K562 (cell line): Measurements from ENCODE around the gene JPH3. TPM values are rescaled to one million over a fixed set of nuclear protein-coding genes. Genes with fewer than 3 reads are reported as not detected.

Source experiments
- ATAC-seq: fragments of 200-7000 bp; cut with Tn5 transposase; 3 replicates; pipeline ENCODE4 v1.9.1; 2020; ENCODE audit warnings: moderate library complexity
- BruUV-seq: library from RNA; stranded (reverse); fragments of 400-500 nt; replicated peaks from 2 replicates; lab custom pipeline; 2021; lab: Mats Ljungman, UMichigan
- CTCF ChIA-PET: fragments of 300-600 bp; formaldehyde crosslinking; extraction: SDS; loops from one replicate; lab custom pipeline; 2021; ENCODE audit warnings: low intra/inter-chr PET ratio; lab: Yijun Ruan, JAX
- POLR2A ChIA-PET: fragments of 300-600, 350-650 bp; sonication (Branson Sonifier 250); formaldehyde crosslinking; extraction: SDS; loops from one replicate; lab custom pipeline; 2021; ENCODE audit warnings: antibody characterized with exemption, inconsistent platforms; lab: Yijun Ruan, JAX
- DNase-seq, 4 experiments: peaks; one replicate each; pipeline versions ENCODE4 v3.0.0 to v3.0.0-alpha.2; 2011 to 2018; ENCODE audit warnings: low spot score in 3 of 4, mixed read lengths in 3 of 4; ENCODE audit errors: extremely low read depth in 1 of 4
- FAIRE-seq: peaks from 2 replicates; lab custom pipeline; 2011; peaks lifted over from hg19 to GRCh38; lab: Jason Lieb, UNC
- H2AFZ ChIP-seq: 2 replicates; pipeline ENCODE4 v1.6.0; 2011; ENCODE audit warnings: low read depth, low read length, control low read depth, inconsistent platforms
- H3K27ac ChIP-seq: fragments of 200-600 bp; 3 replicates; pipeline ENCODE4 v1.8.0; 2011; ENCODE audit warnings: low read depth, mild to moderate bottlenecking, control low read depth, inconsistent platforms, low read length, moderate library complexity, mixed read lengths; ENCODE audit errors: extremely low read depth
- H3K27me3 ChIP-seq, 2 experiments: fragments of 300-600 bp in 1 of 2; 2 replicates in 1 of 2; 3 replicates in 1 of 2; pipeline versions ENCODE4 v1.6.0 to v1.8.0; 2011; ENCODE audit warnings: inconsistent platforms in 2 of 2, low read length in 2 of 2, mild to moderate bottlenecking in 1 of 2, mixed read lengths in 1 of 2, moderate library complexity in 1 of 2; ENCODE audit not compliant: control insufficient read depth in 2 of 2, insufficient read depth in 2 of 2
- H3K36me3 ChIP-seq: fragments of 300-600 bp; 3 replicates; pipeline ENCODE4 v1.8.0; 2011; ENCODE audit warnings: mild to moderate bottlenecking, low read length, inconsistent platforms; ENCODE audit not compliant: control insufficient read depth, insufficient read depth
- H3K4me1 ChIP-seq, 2 experiments: fragments of 200-600 bp in 1 of 2; replicated peaks in 1 of 2; 2 replicates in 1 of 2; 3 replicates in 1 of 2; pipeline versions ENCODE4 v1.5.1 to v1.8.0; 2011; ENCODE audit warnings: inconsistent platforms in 2 of 2, low read length in 2 of 2, mild to moderate bottlenecking in 1 of 2, mixed read lengths in 1 of 2, moderate library complexity in 1 of 2; ENCODE audit not compliant: control insufficient read depth in 2 of 2, insufficient read depth in 2 of 2
- H3K4me2 ChIP-seq: 2 replicates; pipeline ENCODE4 v1.6.1; 2011; ENCODE audit warnings: low read length, control low read depth, inconsistent platforms, mixed read lengths; ENCODE audit not compliant: insufficient read depth
- H3K4me3 ChIP-seq: fragments of 200-600 bp; sonication (generic), shearing (Covaris generic); 2 replicates; pipeline ENCODE4 v1.5.1; 2016; ENCODE audit warnings: control low read depth, inconsistent platforms
- H3K79me2 ChIP-seq: fragments of 200-600 bp; 3 replicates; pipeline ENCODE4 v1.8.0; 2011; ENCODE audit warnings: low read length, inconsistent platforms; ENCODE audit not compliant: control insufficient read depth, insufficient read depth
- H3K9ac ChIP-seq, 2 experiments: 2 replicates each; pipeline versions ENCODE4 v1.6.0 to v1.6.1; 2011; ENCODE audit warnings: low read depth in 2 of 2, low read length in 2 of 2, control low read depth in 1 of 2, inconsistent platforms in 1 of 2, mild to moderate bottlenecking in 1 of 2, mixed read lengths in 1 of 2; ENCODE audit not compliant: insufficient read depth in 1 of 2
- H3K9me1 ChIP-seq: one replicate; pipeline ENCODE4 v1.6.0; 2011; ENCODE audit warnings: inconsistent platforms, mild to moderate bottlenecking, low read length, moderate library complexity; ENCODE audit not compliant: control insufficient read depth, insufficient read depth
- H3K9me3 ChIP-seq: replicated peaks from 2 replicates; pipeline ENCODE4 v1.5.1; 2011; ENCODE audit warnings: low read depth, low read length, inconsistent platforms; ENCODE audit not compliant: control insufficient read depth, insufficient read depth
- H4K20me1 ChIP-seq: replicated peaks from 2 replicates; pipeline ENCODE4 v1.6.1; 2011; ENCODE audit warnings: low read length, inconsistent platforms, mixed read lengths; ENCODE audit not compliant: control insufficient read depth, insufficient read depth
- ATF2 ChIP-seq: sonication (generic); formaldehyde crosslinking; IDR thresholded peaks from 2 replicates; pipeline ENCODE4 v1.8.1; 2022; ENCODE audit warnings: missing genetic modification reagents
- DPF2 ChIP-seq: fragments of 450-650 bp; IDR thresholded peaks from 2 replicates; pipeline ENCODE4 v1.6.1; 2016
- ELK1 ChIP-seq: sonication (generic); formaldehyde crosslinking; IDR thresholded peaks from 2 replicates; pipeline ENCODE4 v1.8.1; 2022; ENCODE audit warnings: missing genetic modification reagents
- GATAD2A ChIP-seq: fragments of 450-650 bp; IDR thresholded peaks from 2 replicates; pipeline ENCODE4 v1.6.1; 2017
- HNRNPL ChIP-seq: fragments of 200-400 bp; formaldehyde crosslinking; IDR thresholded peaks from 2 replicates; pipeline ENCODE4 v1.6.1; 2017; ENCODE audit warnings: low read depth, mild to moderate bottlenecking, low read length
- ILF3 ChIP-seq: fragments of 450-650 bp; IDR thresholded peaks from 2 replicates; pipeline ENCODE4 v1.6.1; 2018; ENCODE audit warnings: antibody characterized with exemption, mild to moderate bottlenecking, moderate library complexity, borderline replicate concordance
- L3MBTL2 ChIP-seq: fragments of 450-650 bp; IDR thresholded peaks from 2 replicates; pipeline ENCODE4 v1.6.1; 2016; ENCODE audit warnings: mild to moderate bottlenecking, moderate library complexity
- MAFF ChIP-seq: IDR thresholded peaks from 2 replicates; pipeline ENCODE4 v1.6.1; 2012; ENCODE audit warnings: low read length, improper control_type of control experiment
- NR3C1 ChIP-seq: sonication (generic); formaldehyde crosslinking; IDR thresholded peaks from 2 replicates; pipeline ENCODE4 v1.8.1; 2022; ENCODE audit warnings: missing genetic modification reagents
- STAG1 ChIP-seq: sonication (generic); formaldehyde crosslinking; IDR thresholded peaks from 2 replicates; pipeline ENCODE4 v1.5.0; 2020; ENCODE audit warnings: missing genetic modification reagents, borderline replicate concordance
- SUPT5H ChIP-seq: fragments of 450-650 bp; IDR thresholded peaks from 2 replicates; pipeline ENCODE4 v1.6.1; 2016
- ZFX ChIP-seq: sonication (generic); formaldehyde crosslinking; IDR thresholded peaks from 2 replicates; pipeline ENCODE4 v1.8.0; 2022; ENCODE audit warnings: mild to moderate bottlenecking, missing genetic modification reagents, moderate library complexity
- ZNF121 ChIP-seq: sonication (generic); formaldehyde crosslinking; conservative IDR thresholded peaks from 2 replicates; pipeline ENCODE4 v1.8.0; 2022; ENCODE audit warnings: missing genetic modification reagents
- ZNF124 ChIP-seq: sonication (generic); formaldehyde crosslinking; IDR thresholded peaks from 2 replicates; pipeline ENCODE4 v1.8.1; 2022; ENCODE audit warnings: missing genetic modification reagents
- ZNF24 ChIP-seq: fragments of 450-650 bp; IDR thresholded peaks from 2 replicates; pipeline ENCODE4 v1.6.1; 2016
- WGBS: fragments of 100-300 bp; shearing (Covaris generic); methylation state at CpG from one replicate; pipeline ENCODE4 v1.1.6; 2016; ENCODE audit warnings: low coverage, mixed read lengths; ENCODE audit not compliant: insufficient coverage; ENCODE audit errors: missing lambda C conversion rate; 5-methylcytosine and 5-hydroxymethylcytosine counted together
- in situ Hi-C: fragments of 300-500 bp; cut with MboI; formaldehyde crosslinking; loops from 4 replicates; pipeline ENCODE4 v1.15.0; 2018; ENCODE audit warnings: inconsistent platforms, mixed read lengths
- intact Hi-C: fragments of 100-400 bp; cut with micrococcal nuclease; formaldehyde crosslinking; loops from 2 replicates; pipeline ENCODE4 v1.14.2; 2022
- polyA plus RNA-seq, 8 experiments: library from polyadenylated mRNA; depleted of rRNA in 4 of 8; stranded (reverse) in 5 of 8; unstranded in 3 of 8; fragments of >200 nt; fragmentation: Nextera tagmentation in 2 of 8; fragmentation: Illumina TruSeq in 1 of 8; extraction: Ambion mirVana in 2 of 8; extraction: Trizol in 1 of 8; gene quantifications; 2 replicates each; pipeline versions ENCODE4 v1.2.1 to v1.2.3, GENCODE V29; 2011 to 2014; ENCODE audit warnings: inconsistent platforms in 1 of 8, missing spikeins in 1 of 8
- total RNA-seq, 7 experiments: library from RNA; depleted of rRNA in 6 of 7; stranded (reverse); fragments of >200 nt in 6 of 7; fragmentation: Illumina TruSeq in 2 of 7; extraction: Trizol in 2 of 7; gene quantifications; 2 replicates each; pipeline versions ENCODE4 v1.2.1 to v1.2.3, GENCODE V29; 2011 to 2021; ENCODE audit warnings: low replicate concordance in 1 of 7
- TF ChIP-seq, protein P1 (sequence below): sonication (generic); formaldehyde crosslinking; IDR thresholded peaks from 2 replicates; pipeline ENCODE4 v1.8.0; 2023; ENCODE audit warnings: mild to moderate bottlenecking, missing genetic modification reagents
- TF ChIP-seq, protein P2 (sequence below): fragments of 250-450 bp; sonication (Bioruptor Pico); IDR thresholded peaks from 2 replicates; pipeline ENCODE4 v1.8.0; 2022; ENCODE audit warnings: moderate library complexity, mild to moderate bottlenecking, inconsistent platforms
- TF ChIP-seq, protein P3 (sequence below): fragments of 450-650 bp; IDR thresholded peaks from 2 replicates; pipeline ENCODE4 v1.6.1; 2016

Gene JPH3
- total and polyA plus RNA-seq, 9 of the 15 experiments (the other 6 are each of a cell fraction or from before 2014, with no cell fraction given), result 0.01 TPM; not detected in 8

- no peak for TF ChIP-seq ZNF121
- TF ChIP-seq, protein P1, sequence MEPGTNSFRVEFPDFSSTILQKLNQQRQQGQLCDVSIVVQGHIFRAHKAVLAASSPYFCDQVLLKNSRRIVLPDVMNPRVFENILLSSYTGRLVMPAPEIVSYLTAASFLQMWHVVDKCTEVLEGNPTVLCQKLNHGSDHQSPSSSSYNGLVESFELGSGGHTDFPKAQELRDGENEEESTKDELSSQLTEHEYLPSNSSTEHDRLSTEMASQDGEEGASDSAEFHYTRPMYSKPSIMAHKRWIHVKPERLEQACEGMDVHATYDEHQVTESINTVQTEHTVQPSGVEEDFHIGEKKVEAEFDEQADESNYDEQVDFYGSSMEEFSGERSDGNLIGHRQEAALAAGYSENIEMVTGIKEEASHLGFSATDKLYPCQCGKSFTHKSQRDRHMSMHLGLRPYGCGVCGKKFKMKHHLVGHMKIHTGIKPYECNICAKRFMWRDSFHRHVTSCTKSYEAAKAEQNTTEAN, result no peak
- TF ChIP-seq NR3C1 (CRISPR knock-in tag), result no peak
- TF ChIP-seq HNRNPL, result no peak
- no peak for TF ChIP-seq DPF2
- TF ChIP-seq STAG1, result no peak
These were observed 138.1 kb downstream of the JPH3 start (continued) for GRCh38 chr16:87740441-87740840.

GRCh38 chr16:87740909-87741424 lies 138.7 kb downstream of the JPH3 start:
- Histone ChIP-seq H3K27me3 (no peaks in the 10 kb centered on the region), H3K36me3 (peaks cover 74% of the 10 kb centered on the region), H3K4me1 (peaks cover 0 to 7% of the 10 kb centered on the region in 2 experiments; a peak in 3 of 5 replicates), H3K4me2 (no peak overlapping the region), H3K9me1 (no peaks in the 10 kb centered on the region), H3K27ac (no peak overlapping the region), H3K4me3 (no peak overlapping the region), H3K9ac (peak overlapping the region in 1 of 2 experiments; percentile 14; a peak in 1 of 4 replicates), H4K20me1 (peaks cover 8% of the 10 kb centered on the region), H2AFZ (no peak overlapping the region), H3K9me3 (no peaks in the 10 kb centered on the region), H3K79me2 (peaks cover 20% of the 10 kb centered on the region; the same call in 2 of the 3 replicates)
- DNase-seq, result no peak
- intact Hi-C loops (no loop called here), in situ Hi-C loops (no loop called here)
- ATAC-seq, result no peak
- WGBS, result 90% methylated on average over 11 of the region's 11 CpGs
- ChIA-PET POLR2A (no interaction called here), CTCF (no interaction called here)
- FAIRE-seq, result no peak
- TF ChIP-seq ZNF24, result no peak
- TF ChIP-seq ELK1 (CRISPR knock-in tag), result no peak
- TF ChIP-seq ZFX (CRISPR knock-in tag), result no peak
- TF ChIP-seq ATF2 (CRISPR knock-in tag), result no peak
- TF ChIP-seq GATAD2A, result no peak
- TF ChIP-seq MAFF, result no peak
- TF ChIP-seq ZNF124 (CRISPR knock-in tag), result no peak
- TF ChIP-seq, protein P2, sequence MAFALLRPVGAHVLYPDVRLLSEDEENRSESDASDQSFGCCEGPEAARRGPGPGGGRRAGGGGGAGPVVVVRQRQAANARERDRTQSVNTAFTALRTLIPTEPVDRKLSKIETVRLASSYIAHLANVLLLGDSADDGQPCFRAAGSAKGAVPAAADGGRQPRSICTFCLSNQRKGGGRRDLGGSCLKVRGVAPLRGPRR (CRISPR knock-in tag), result no peak
- no peak for TF ChIP-seq L3MBTL2
- TF ChIP-seq, protein P3, sequence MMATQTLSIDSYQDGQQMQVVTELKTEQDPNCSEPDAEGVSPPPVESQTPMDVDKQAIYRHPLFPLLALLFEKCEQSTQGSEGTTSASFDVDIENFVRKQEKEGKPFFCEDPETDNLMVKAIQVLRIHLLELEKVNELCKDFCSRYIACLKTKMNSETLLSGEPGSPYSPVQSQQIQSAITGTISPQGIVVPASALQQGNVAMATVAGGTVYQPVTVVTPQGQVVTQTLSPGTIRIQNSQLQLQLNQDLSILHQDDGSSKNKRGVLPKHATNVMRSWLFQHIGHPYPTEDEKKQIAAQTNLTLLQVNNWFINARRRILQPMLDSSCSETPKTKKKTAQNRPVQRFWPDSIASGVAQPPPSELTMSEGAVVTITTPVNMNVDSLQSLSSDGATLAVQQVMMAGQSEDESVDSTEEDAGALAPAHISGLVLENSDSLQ, result no peak
- TF ChIP-seq SUPT5H, result no peak
- no peak for TF ChIP-seq DPF2
- TF ChIP-seq ILF3, result no peak
- BruUV-seq, result no TSS peak
